Measurements from ENCODE around the gene CD320. TPM values are rescaled to one million over a fixed set of nuclear protein-coding genes. Genes with fewer than 3 reads are reported as not detected.

CD320 gene
- polyA plus RNA-seq, 1 donor from 2014 or later, result 89.6 TPM

Other genes with a start within 250 kb of the CD320 start
- gene FBN3, start 158.8 kb downstream of the CD320 start, polyA plus RNA-seq, result 32.7 and 52.7 TPM in 2 replicates
- 55.5 and 59.3 TPM in 2 replicates for gene CERS4, start 99.0 kb downstream of the CD320 start, polyA plus RNA-seq
- 37.3 and 48.0 TPM in 2 replicates for gene NDUFA7, start 13.0 kb upstream of the CD320 start, polyA plus RNA-seq
- gene RPS28, start 13.1 kb upstream of the CD320 start, polyA plus RNA-seq, result 192 and 196 TPM in 2 replicates
- gene KANK3, start 34.9 kb upstream of the CD320 start, polyA plus RNA-seq, result 1.0 and 2.8 TPM in 2 replicates
- gene ANGPTL4, start 55.8 kb upstream of the CD320 start, polyA plus RNA-seq, result not detected in 2 replicates
- 71.1 and 84.2 TPM in 2 replicates for gene RAB11B, start 82.0 kb upstream of the CD320 start, polyA plus RNA-seq
- gene MARCHF2, start 104.9 kb upstream of the CD320 start, polyA plus RNA-seq, result 57.3 and 67.9 TPM in 2 replicates
- 91.7 and 113 TPM in 2 replicates for gene HNRNPM, start 136.6 kb upstream of the CD320 start, polyA plus RNA-seq
- gene PRAM1, start 194.3 kb upstream of the CD320 start, polyA plus RNA-seq, result 0.62 and 1.5 TPM in 2 replicates
- gene ZNF414, start 205.8 kb upstream of the CD320 start, polyA plus RNA-seq, result 3.4 and 13.4 TPM in 2 replicates